ENCODE measurements around the gene RRBP1. TPM values are rescaled to one million over a fixed set of nuclear protein-coding genes. Genes with fewer than 3 reads are reported as not detected.

Gene RRBP1
- total RNA-seq, 2 experiments from 2014 or later: 26.4 to 27.2 TPM

DNA sequence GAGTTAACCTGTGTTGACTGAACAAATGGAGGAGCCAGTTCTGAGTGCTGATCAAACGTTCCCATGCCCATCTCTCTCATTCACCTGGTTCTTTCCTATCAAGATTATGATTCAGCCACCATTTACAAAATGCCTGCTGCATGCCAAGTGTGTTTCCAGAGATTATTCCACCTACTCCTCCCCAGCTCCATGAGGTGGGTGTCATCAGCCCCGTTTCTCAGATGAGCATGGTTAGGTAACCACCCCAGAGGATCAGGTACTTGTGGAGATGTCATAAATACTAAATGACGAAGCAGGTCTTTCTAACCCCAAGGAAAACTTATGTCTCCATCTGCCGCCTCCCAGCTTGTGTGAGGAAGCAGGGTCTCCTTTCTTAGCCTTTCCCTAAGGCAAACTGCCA is 19.8 kb upstream of the RRBP1 start:
- Mint-ChIP-seq H3K27me3 (no peaks in the 10 kb centered on the region), H3K27ac (no peak overlapping the region), H3K36me3 (ENCODE audit: low read depth) (no peaks in the 10 kb centered on the region), H3K4me1 (ENCODE audit: low read depth) (no peaks in the 10 kb centered on the region), H3K4me3 (no peak overlapping the region), H3K9me3 (no peaks in the 10 kb centered on the region)
- no peak for DNase-seq
- no peak for ATAC-seq (ENCODE audit: poor library complexity)
- Histone ChIP-seq H3K27ac (ENCODE audit: low read depth in 1 of 2, low read length in 2 of 2) (no peak overlapping the region), H3K9me3 (ENCODE audit: control insufficient read depth in 1 of 2, insufficient read depth in 1 of 2, low read length in 2 of 2) (no peaks in the 10 kb centered on the region), H3K4me3 (ENCODE audit: low read length) (no peak overlapping the region), H3K4me1 (ENCODE audit: insufficient read depth, low read length) (no peaks in the 10 kb centered on the region), H3K27me3 (ENCODE audit: control insufficient read depth in 1 of 2, insufficient read depth in 2 of 2, low read length in 2 of 2) (no peaks in the 10 kb centered on the region), H3K36me3 (ENCODE audit: insufficient read depth, low read length) (no peaks in the 10 kb centered on the region)
- POLR2A ChIA-PET: no interaction called here
- CTCF ChIA-PET: interaction anchor here (1.3 kb wide), 1 partner anchor 19 kb away, joined by 3 read pairs; no protein-coding TSS in a partner anchor
- intact Hi-C loops (cut with DNase I, micrococcal nuclease): no loop called here
- TF ChIP-seq CTCF (IDR thresholded peaks at IDR 0.05): no peak

GRCh38 chr20:17700637-17701036 is 18.6 kb upstream of the RRBP1 start:
- H3K4me1 ChIP-seq (ENCODE audit: insufficient read depth, low read length): no peaks in the 10 kb centered on the region
- Mint-ChIP-seq H3K27ac (no peak overlapping the region), H3K27me3 (peaks cover 2% of the 10 kb centered on the region), H3K4me1 (ENCODE audit: low read depth) (no peaks in the 10 kb centered on the region), H3K9me3 (no peaks in the 10 kb centered on the region), H3K4me3 (no peak overlapping the region), H3K36me3 (ENCODE audit: low read depth) (no peaks in the 10 kb centered on the region)
- H3K27me3 ChIP-seq (ENCODE audit: control insufficient read depth in 1 of 2, insufficient read depth in 2 of 2, low read length in 2 of 2): no peaks in the 10 kb centered on the region
- no peak overlapping the region for H3K27ac ChIP-seq (ENCODE audit: low read depth in 1 of 2, low read length in 2 of 2)
- H3K4me3 ChIP-seq (ENCODE audit: low read length): no peak overlapping the region
- CTCF ChIA-PET: interaction anchor here (2.1 kb wide), 1 partner anchor 18 kb away, joined by 6 read pairs; the partner anchor contains the start of gene RRBP1
- intact Hi-C loops (cut with DNase I, micrococcal nuclease): no loop called here
- no peak for ATAC-seq (ENCODE audit: poor library complexity)
- TF ChIP-seq CTCF (IDR thresholded peaks at IDR 0.05): no peak
- POLR2A ChIA-PET: no interaction called here
- H3K36me3 ChIP-seq (ENCODE audit: insufficient read depth, low read length): no peaks in the 10 kb centered on the region
- DNase-seq: no peak
- no peaks in the 10 kb centered on the region for H3K9me3 ChIP-seq (ENCODE audit: control insufficient read depth in 1 of 2, insufficient read depth in 1 of 2, low read length in 2 of 2)

GRCh38 chr20:17699931-17700351 is 17.9 kb upstream of the RRBP1 start, which contains the start of gene BANF2:
BANF2 (plus strand) TSS chr20:17699966; CDS start chr20:17725026, 25,060 bp downstream.
- H3K36me3 ChIP-seq (ENCODE audit: insufficient read depth, low read length): no peaks in the 10 kb centered on the region
- Mint-ChIP-seq H3K9me3 (no peaks in the 10 kb centered on the region), H3K27ac (no peak within 1 kb of the TSS), H3K27me3 (peaks cover 5% of the 10 kb centered on the region), H3K36me3 (ENCODE audit: low read depth) (no peaks in the 10 kb centered on the region), H3K4me1 (ENCODE audit: low read depth) (no peaks in the 10 kb centered on the region), H3K4me3 (no peak within 1 kb of the TSS)
- H3K27me3 ChIP-seq (ENCODE audit: control insufficient read depth in 1 of 2, insufficient read depth in 2 of 2, low read length in 2 of 2): no peaks in the 10 kb centered on the region
- no peak within 1 kb of the TSS for H3K4me3 ChIP-seq (ENCODE audit: low read length)
- DNase-seq: no peak
- no peaks in the 10 kb centered on the region for H3K4me1 ChIP-seq (ENCODE audit: insufficient read depth, low read length)
- intact Hi-C loops (cut with DNase I, micrococcal nuclease): no loop called here
- no peak within 1 kb of the TSS for H3K27ac ChIP-seq (ENCODE audit: low read depth in 1 of 2, low read length in 2 of 2)
- no peaks in the 10 kb centered on the region for H3K9me3 ChIP-seq (ENCODE audit: control insufficient read depth in 1 of 2, insufficient read depth in 1 of 2, low read length in 2 of 2)
- ATAC-seq (ENCODE audit: poor library complexity): no peak
- no peak for TF ChIP-seq CTCF (IDR thresholded peaks at IDR 0.05)
- ChIA-PET POLR2A (no interaction called here), CTCF (interaction anchor here (2.1 kb wide), 1 partner anchor 17 kb away, joined by 6 read pairs; the partner anchor contains the start of gene RRBP1)
